Large intestine (tissue), 3 donors: ENCODE data around the gene CRNN. TPM values are rescaled to one million over a fixed set of nuclear protein-coding genes. Genes with fewer than 3 reads are reported as not detected.

Source experiments
- DNase-seq, 2 donors: peaks; one replicate each; pipeline versions ENCODE4 v3.0.0 to v3.0.0-alpha.2; 2013
- H3K27ac ChIP-seq: one replicate; pipeline ENCODE4 v1.5.1; 2013; ENCODE audit warnings: low read length
- H3K27me3 ChIP-seq: 2 replicates; pipeline ENCODE4 v1.6.1; 2013; ENCODE audit warnings: low read length; ENCODE audit not compliant: control insufficient read depth, insufficient read depth
- H3K36me3 ChIP-seq: 2 replicates; pipeline ENCODE4 v1.6.1; 2013; ENCODE audit warnings: low read length; ENCODE audit not compliant: control insufficient read depth, insufficient read depth
- H3K4me1 ChIP-seq: one replicate; pipeline ENCODE4 v1.6.1; 2013; ENCODE audit warnings: low read length; ENCODE audit not compliant: control insufficient read depth, insufficient read depth
- H3K4me3 ChIP-seq: one replicate; pipeline ENCODE4 v1.5.1; 2013; ENCODE audit warnings: low read length
- H3K9me3 ChIP-seq: one replicate; pipeline ENCODE4 v1.6.1; 2013; ENCODE audit warnings: mild to moderate bottlenecking, low read depth, low read length, moderate library complexity; ENCODE audit not compliant: control insufficient read depth
- WGBS: methylation state at CpG from one replicate; pipeline ENCODE4 v1.1.5; 2013; ENCODE audit warnings: low lambda C conversion rate; ENCODE audit not compliant: insufficient coverage; 5-methylcytosine and 5-hydroxymethylcytosine counted together
- polyA plus RNA-seq: library from polyadenylated mRNA; unstranded; fragments of 120-200 nt; gene quantifications from one replicate; pipeline ENCODE4 v1.2.1, GENCODE V29; 2013

Gene CRNN
- polyA plus RNA-seq, 1 donor: not detected

DNA sequence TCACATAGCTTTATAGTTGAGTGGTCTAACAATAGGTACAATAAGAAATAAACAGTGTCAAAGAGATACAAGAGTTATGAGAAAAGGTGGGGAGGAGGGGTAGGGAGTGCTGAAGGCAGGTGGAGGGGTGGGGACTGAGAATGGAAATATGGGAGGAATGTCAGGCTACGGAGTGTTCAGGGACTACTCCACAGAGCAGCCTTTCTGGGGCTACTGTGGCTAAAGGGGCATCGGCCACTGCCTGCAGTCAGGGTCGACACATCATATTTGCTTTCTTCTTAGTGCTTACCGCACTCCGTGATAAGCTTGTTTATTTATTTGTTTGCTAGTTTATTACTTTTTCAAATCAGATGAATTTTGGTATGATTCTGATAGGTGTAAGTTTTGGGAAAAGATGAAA, 34.4 kb upstream of the CRNN start:
- Histone ChIP-seq H3K27me3 (peaks cover 11% of the 10 kb centered on the region), H3K4me3 (no peak overlapping the region), H3K9me3 (no peaks in the 10 kb centered on the region), H3K4me1 (no peaks in the 10 kb centered on the region), H3K27ac (no peak overlapping the region), H3K36me3 (no peaks in the 10 kb centered on the region)
- DNase-seq: no peak
- no CpG with 5 or more reads among the region's 5 CpGs for WGBS

DNA sequence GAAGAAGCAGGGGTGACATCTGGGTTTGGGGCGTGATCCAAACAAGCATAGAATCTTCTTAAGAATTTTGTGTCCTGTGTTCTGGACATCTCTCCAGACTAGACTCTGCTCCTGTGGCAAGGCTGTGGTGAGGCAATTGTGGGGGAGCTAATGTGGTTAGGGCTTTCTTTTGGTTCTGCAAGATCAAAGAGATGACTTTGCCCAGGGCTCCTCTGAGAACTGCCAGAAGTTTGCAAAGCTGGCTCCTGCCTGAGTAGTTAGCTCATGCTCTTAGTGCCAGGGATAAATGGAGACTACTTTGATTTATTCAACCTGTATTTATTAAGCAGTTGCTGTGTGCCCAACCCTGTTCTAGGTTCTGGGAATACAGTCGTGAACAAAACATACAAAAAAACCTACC, 34.0 kb upstream of the CRNN start:
- peaks cover 11% of the 10 kb centered on the region for H3K27me3 ChIP-seq

DNA sequence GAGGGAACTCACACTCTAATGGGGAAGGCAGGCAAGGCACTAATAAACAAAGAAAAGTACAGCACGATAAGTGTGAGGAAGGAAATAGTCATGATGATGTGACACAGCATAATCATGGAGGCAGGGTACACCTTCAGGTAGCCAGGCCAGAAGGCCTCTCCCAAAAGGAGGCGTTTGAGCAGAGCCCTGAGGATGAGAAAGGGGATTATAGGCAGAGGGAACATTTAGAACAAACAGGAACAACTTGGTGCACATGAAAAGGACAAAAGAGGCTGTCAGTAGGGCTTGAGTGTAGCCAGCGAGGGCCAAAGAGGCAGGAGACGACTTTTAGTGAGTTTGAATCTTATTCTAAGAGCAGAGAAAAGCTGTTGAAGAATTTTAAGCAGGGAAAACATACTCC, 33.4 kb upstream of the CRNN start:
- Histone ChIP-seq H3K4me1 (no peaks in the 10 kb centered on the region), H3K27me3 (peaks cover 11% of the 10 kb centered on the region), H3K4me3 (no peak overlapping the region), H3K36me3 (no peaks in the 10 kb centered on the region), H3K27ac (no peak overlapping the region), H3K9me3 (no peaks in the 10 kb centered on the region)
- DNase-seq: no peak
- WGBS: 76% methylated on average over 3 of the region's 4 CpGs

More for the DNA sequence above, 34.0 kb upstream of the CRNN start:
- Histone ChIP-seq H3K36me3 (no peaks in the 10 kb centered on the region), H3K4me3 (no peak overlapping the region), H3K27ac (no peak overlapping the region), H3K9me3 (no peaks in the 10 kb centered on the region), H3K4me1 (no peaks in the 10 kb centered on the region)
- WGBS: no CpG with 5 or more reads among the region's 2 CpGs
- no peak for DNase-seq

DNA sequence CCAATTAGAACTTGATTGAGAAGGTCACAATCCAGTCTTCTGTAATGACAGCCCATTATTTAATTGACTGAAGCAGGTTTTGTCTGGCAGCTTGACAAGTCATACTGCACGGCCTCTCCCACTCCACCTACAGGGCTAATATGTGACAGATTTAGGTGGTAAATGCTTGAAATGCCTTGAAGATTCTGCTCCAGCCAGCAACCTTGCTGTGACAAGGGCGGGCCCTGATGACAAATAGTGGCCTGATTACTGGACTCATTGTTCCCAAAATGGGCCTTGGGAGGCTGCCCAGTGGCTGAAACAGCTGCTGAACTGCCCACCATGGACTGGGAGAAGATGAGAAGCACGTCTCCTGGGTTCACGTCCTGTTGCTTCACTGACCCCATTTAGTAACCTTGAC, 30.0 kb upstream of the CRNN start:
- Histone ChIP-seq H3K4me1 (no peaks in the 10 kb centered on the region), H3K27ac (no peak overlapping the region), H3K36me3 (no peaks in the 10 kb centered on the region), H3K9me3 (no peaks in the 10 kb centered on the region), H3K4me3 (no peak overlapping the region), H3K27me3 (peaks cover 2% of the 10 kb centered on the region)
- DNase-seq: no peak
- no CpG with 5 or more reads among the region's 4 CpGs for WGBS

DNA sequence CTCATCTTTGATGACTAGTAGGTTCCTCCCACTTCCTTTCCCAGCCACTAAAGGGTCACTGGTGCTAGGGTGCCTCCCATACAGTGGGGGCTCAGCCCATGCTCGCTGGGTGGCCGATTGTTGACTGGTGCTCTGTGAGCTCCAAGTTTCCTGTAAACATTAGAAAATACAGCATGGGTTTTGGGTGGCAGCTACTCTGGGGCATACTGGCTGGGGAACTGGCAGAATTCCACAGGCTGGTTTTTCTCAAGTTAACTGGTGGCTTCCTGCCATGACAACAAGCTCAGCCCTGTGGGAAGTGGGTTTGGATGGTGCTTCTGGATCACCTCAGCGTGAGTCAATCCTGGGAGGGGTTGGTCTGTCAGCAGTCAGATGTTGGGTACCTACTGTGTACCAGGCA, 28.7 kb upstream of the CRNN start:
- DNase-seq: no peak
- H3K9me3 ChIP-seq: no peaks in the 10 kb centered on the region
- H3K4me1 ChIP-seq: no peaks in the 10 kb centered on the region
- no peak overlapping the region for H3K27ac ChIP-seq
- H3K27me3 ChIP-seq: peaks cover 5% of the 10 kb centered on the region
- no peaks in the 10 kb centered on the region for H3K36me3 ChIP-seq
- WGBS: no CpG with 5 or more reads among the region's 3 CpGs
- H3K4me3 ChIP-seq: no peak overlapping the region

DNA sequence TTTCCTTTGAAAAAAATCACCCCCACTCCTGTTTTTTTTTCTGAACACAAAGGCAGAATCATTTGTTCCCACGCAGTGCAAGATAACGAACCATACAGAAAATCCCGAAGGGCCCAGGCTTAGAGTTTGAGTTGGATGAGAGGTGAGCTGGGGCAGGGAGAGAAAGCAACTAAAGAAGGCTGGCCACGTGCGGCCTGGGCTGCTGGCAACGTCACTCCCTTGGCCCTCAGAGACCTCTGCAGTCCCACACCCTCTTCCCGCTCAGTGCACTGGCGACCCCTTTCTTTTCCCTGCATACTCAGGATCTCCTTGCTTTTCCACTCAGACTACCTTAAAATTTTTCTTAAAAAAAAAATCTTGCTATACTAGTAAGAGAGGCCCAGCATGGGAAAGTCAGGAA, 28.2 kb upstream of the CRNN start:
- no peaks in the 10 kb centered on the region for H3K36me3 ChIP-seq
- H3K27ac ChIP-seq: no peak overlapping the region
- no peaks in the 10 kb centered on the region for H3K9me3 ChIP-seq
- peaks cover 8% of the 10 kb centered on the region for H3K27me3 ChIP-seq
- H3K4me3 ChIP-seq: no peak overlapping the region
- no peak for DNase-seq
- no CpG with 5 or more reads among the region's 8 CpGs for WGBS
- H3K4me1 ChIP-seq: no peaks in the 10 kb centered on the region

DNA sequence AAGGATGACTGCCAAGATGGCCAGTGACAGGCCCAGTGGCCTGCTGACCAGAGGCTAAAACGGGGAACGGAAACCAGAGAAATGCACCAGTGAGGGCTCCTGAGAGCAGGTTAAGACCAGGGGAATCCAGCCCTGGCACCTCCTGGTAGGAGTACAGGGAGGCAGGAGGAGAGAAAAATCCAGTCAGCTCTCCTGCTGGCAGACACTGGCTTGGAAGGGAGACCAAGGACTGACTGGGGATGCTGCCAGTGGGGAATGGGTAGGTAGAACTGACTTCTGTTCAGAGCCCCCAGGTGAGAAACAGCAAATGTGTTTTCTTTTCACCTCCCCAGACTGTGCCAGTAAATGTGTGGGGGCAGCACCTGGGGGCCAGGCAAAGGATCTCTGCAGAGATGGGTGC, 27.7 kb upstream of the CRNN start:
- peaks cover 6% of the 10 kb centered on the region for H3K27me3 ChIP-seq
- no peak overlapping the region for H3K27ac ChIP-seq
- WGBS: no CpG with 5 or more reads among the region's 2 CpGs

DNA sequence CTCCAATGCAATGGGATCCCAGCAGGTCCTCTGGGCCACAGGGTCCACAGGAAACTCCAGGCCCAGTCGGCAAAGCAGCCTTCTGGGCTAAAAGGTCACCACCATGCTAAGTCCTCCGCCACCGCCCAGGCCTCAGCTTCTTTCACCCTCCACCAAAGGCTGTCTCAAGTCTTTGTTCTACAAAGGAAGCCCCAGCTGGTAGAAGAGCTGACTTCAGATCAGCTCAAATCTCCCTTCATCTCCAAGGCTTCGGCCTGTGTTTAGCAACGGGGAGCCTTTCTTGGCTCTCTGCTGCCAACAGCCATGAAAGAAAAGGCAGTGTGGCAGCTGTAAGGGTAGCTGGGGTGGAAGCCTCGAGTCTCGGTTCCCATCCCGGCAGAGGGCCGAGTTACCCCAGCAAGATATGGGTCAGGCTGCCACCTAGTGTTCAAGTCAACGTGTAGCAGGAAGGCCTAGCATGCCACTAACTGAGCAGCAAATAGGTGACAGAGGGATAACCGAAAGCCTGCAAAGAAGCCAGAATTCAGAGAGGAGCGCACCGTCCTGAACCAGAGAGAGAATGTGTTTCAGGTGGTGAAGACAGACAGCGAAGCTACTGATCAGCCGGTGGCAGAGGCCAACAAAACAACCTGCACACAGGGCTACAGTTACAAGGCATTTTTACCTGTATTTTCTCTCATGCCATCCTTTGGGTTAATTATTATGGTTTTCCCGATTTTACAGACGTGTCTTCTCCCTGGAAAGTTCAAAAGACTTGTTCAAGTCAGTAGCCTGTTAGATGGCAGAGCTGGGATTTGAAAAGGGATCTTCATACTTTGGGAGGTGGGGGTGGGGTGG, 26.8 kb upstream of the CRNN start:
- Histone ChIP-seq H3K9me3 (no peaks in the 10 kb centered on the region), H3K4me1 (no peaks in the 10 kb centered on the region), H3K36me3 (no peaks in the 10 kb centered on the region), H3K4me3 (no peak overlapping the region), H3K27me3 (peaks cover 6% of the 10 kb centered on the region), H3K27ac (no peak overlapping the region)
- WGBS: no CpG with 5 or more reads among the region's 17 CpGs
- peak; percentile 36 to 42 for DNase-seq

More for the DNA sequence above, 27.7 kb upstream of the CRNN start:
- Histone ChIP-seq H3K36me3 (no peaks in the 10 kb centered on the region), H3K4me1 (no peaks in the 10 kb centered on the region), H3K9me3 (no peaks in the 10 kb centered on the region), H3K4me3 (no peak overlapping the region)
- DNase-seq: no peak

DNA sequence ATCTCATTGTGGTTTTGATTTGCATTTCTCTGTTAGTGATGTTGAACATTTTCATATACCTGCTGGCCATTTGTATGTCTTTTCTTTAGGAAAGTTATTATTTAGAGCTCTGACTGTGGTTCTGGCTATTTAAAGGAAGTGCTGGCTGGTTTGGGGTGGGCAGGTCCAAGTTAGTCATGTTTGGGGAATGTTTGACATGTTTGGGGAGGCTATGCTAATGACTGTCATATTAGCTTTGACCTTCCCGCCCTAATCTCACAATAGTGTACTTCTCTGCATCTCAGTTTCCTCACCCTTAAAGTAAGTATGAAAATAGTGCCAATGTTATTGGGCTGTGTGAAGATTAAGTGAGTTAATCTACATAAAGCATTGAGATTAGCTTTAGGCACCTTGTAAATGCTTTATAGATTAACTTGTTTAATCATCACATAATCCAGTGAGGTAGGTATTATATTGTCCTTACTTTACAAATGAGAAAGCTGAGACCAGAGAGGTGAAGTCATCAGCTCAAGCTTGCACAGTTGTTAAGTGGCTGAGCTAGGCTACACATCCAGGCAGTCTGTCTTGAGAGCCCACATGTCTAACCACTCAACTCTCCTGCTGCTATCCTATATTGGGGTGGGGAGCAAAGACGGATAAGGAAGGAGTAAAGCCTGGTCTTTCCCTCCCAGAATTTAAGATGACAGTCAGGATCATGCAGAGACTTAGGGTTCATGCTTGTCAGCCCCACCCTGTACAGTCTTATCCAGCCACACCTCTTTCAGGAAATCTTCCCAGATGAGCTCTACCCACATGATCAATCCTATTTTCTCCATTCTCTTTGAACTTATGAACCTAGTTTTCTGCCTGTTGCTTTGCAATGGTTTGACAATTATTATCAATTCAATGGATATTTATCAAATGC, 22.8 kb upstream of the CRNN start:
- no peak overlapping the region for H3K27ac ChIP-seq
- H3K9me3 ChIP-seq: no peaks in the 10 kb centered on the region
- H3K4me3 ChIP-seq: no peak overlapping the region
- H3K27me3 ChIP-seq: peaks cover 6% of the 10 kb centered on the region
- no CpG with 5 or more reads among the region's 2 CpGs for WGBS
- no peaks in the 10 kb centered on the region for H3K4me1 ChIP-seq
- DNase-seq: no peak
- H3K36me3 ChIP-seq: no peaks in the 10 kb centered on the region

DNA sequence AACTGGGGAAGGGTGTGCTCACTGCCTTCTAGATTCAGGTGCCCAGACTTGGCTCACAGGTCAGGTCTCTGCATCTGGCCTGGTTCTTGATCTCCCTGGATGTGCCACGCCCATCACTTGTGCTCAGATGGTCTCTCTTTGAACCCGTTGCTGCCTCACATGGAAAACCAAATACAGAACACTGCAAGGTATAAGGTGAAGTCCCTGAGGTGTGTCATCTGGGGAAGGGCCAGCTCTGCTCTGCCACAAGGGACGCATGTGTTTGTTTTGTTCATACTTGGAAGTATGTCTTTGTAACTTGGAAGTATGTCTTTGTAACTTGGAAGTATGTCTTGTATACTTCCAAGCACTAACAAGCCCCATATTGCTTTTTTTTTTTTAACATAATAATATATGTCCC, 13.4 kb upstream of the CRNN start:
- Histone ChIP-seq H3K36me3 (no peaks in the 10 kb centered on the region), H3K4me3 (no peak overlapping the region), H3K27ac (no peak overlapping the region), H3K27me3 (no peaks in the 10 kb centered on the region), H3K9me3 (no peaks in the 10 kb centered on the region), H3K4me1 (no peaks in the 10 kb centered on the region)
- WGBS: no CpG with 5 or more reads among the region's 3 CpGs
- no peak for DNase-seq
